ENCODE data around the gene SLX4IP. TPM values are rescaled to one million over a fixed set of nuclear protein-coding genes. Genes with fewer than 3 reads are reported as not detected.

Gene SLX4IP
- total RNA-seq, 1 experiment from 2014 or later, result 11.1 TPM

GRCh38 chr20:10483691-10484090, 48.6 kb downstream of the SLX4IP start:
- no peaks in the 10 kb centered on the region for H3K36me3 ChIP-seq (ENCODE audit: control insufficient read depth in 1 of 2, insufficient read depth in 2 of 2, low read length in 2 of 2)
- H3K9me3 ChIP-seq (ENCODE audit: control insufficient read depth in 1 of 2, insufficient read depth in 1 of 2, low read depth in 1 of 2, low read length in 2 of 2), result no peaks in the 10 kb centered on the region
- ChIA-PET POLR2A (no interaction called here), RAD21 (ENCODE audit: low non-redundant PET in 1 of 2, low total read pairs in 2 of 2, uncharacterized antibody in 2 of 2, unreplicated experiment in 2 of 2) (no interaction called here), CTCF (no interaction called here)
- no peak for DNase-seq (ENCODE audit: low read depth, low spot score)
- H3K27me3 ChIP-seq (ENCODE audit: insufficient read depth, low read length), result no peaks in the 10 kb centered on the region
- no peak overlapping the region for H3K4me2 ChIP-seq (ENCODE audit: low read length)
- BruUV-seq (replicated peaks), result no TSS peak
- TF ChIP-seq SRF (IDR thresholded peaks at IDR 0.05; ENCODE audit: low read depth) (no peak), CBX3 (IDR thresholded peaks at IDR 0.05; ENCODE audit: low read depth) (no peak), ZFX (IDR thresholded peaks at IDR 0.05) (no peak), YY1 (IDR thresholded peaks at IDR 0.05; ENCODE audit: extremely low read depth, insufficient replicate concordance, low read depth, low read length) (no peak), ZNF274 (IDR thresholded peaks at IDR 0.05; ENCODE audit: low read depth, low read length) (no peak), ELF1 (IDR thresholded peaks at IDR 0.05; ENCODE audit: borderline replicate concordance, low read depth) (no peak), EZH2 (IDR thresholded peaks at IDR 0.05) (no peak), REST (IDR thresholded peaks at IDR 0.05; ENCODE audit: low read depth) (no peak), ATF3 (IDR thresholded peaks at IDR 0.05) (no peak), POLR2AphosphoS5 (IDR thresholded peaks at IDR 0.05; ENCODE audit: low read depth, low read length) (no peak), EZH2phosphoT487 (IDR thresholded peaks at IDR 0.05; ENCODE audit: borderline replicate concordance) (no peak), FOSL1 (IDR thresholded peaks at IDR 0.05; ENCODE audit: low read depth) (no peak), TCF7L2 (IDR thresholded peaks at IDR 0.05; ENCODE audit: borderline replicate concordance, extremely low read depth, insufficient read depth, insufficient read length) (no peak), POLR2A (IDR thresholded peaks at IDR 0.05; ENCODE audit: borderline replicate concordance, extremely low read depth, insufficient read depth, insufficient read length) (no peak), SP1 (IDR thresholded peaks at IDR 0.05; ENCODE audit: low read depth) (no peak), SIN3A (IDR thresholded peaks at IDR 0.05; ENCODE audit: low read depth) (no peak), ZBTB33 (IDR thresholded peaks at IDR 0.05; ENCODE audit: extremely low read depth, insufficient replicate concordance, low read length) (no peak)
- no peak overlapping the region for H3K4me3 ChIP-seq (replicated peaks in 1 of 2; ENCODE audit: low read depth in 1 of 2, low read length in 2 of 2)
- no peak for ATAC-seq
- no peaks in the 10 kb centered on the region for H3K9me2 ChIP-seq (ENCODE audit: insufficient read depth)
- H3K9ac ChIP-seq (ENCODE audit: low read length), result no peak overlapping the region
- H3K79me2 ChIP-seq (ENCODE audit: insufficient read depth, low read length), result 0 out of 2 replicates have a peak, but pooled peaks cover 3% of the 10 kb centered on the region
- H4K20me1 ChIP-seq (ENCODE audit: insufficient read depth), result no peaks in the 10 kb centered on the region
- no peak overlapping the region for H3K27ac ChIP-seq (ENCODE audit: low read depth, low read length)
- H3K4me1 ChIP-seq (ENCODE audit: control insufficient read depth in 1 of 2, insufficient read depth in 2 of 2, low read length in 2 of 2), result peaks cover 0 to 9% of the 10 kb centered on the region in 2 experiments; a peak in 1 of 4 replicates
- intact Hi-C loops (cut with micrococcal nuclease), result no loop called here
- H2AFZ ChIP-seq (ENCODE audit: low read depth, low read length, poor library complexity, severe bottlenecking), result no peak overlapping the region

Measured in HCT116 (cell line).